H9 (cell line): ENCODE results near the gene MIPOL1. TPM values are rescaled to one million over a fixed set of nuclear protein-coding genes. Genes with fewer than 3 reads are reported as not detected.

Experiments used
- DNase-seq: peaks from one replicate; pipeline ENCODE4 v3.0.0-alpha.2; 2017
- H2AFZ ChIP-seq: one replicate; pipeline ENCODE4 v1.6.1; 2013; ENCODE audit warnings: mild to moderate bottlenecking, low read length, control low read depth, moderate library complexity
- H2AK5ac ChIP-seq: 2 replicates; pipeline ENCODE4 v1.6.1; 2013; ENCODE audit warnings: low read length, control low read depth, mixed read lengths; ENCODE audit not compliant: insufficient read length
- H2BK120ac ChIP-seq: one replicate; pipeline ENCODE4 v1.6.1; 2013; ENCODE audit warnings: low read depth, mild to moderate bottlenecking, low read length, control low read depth, inconsistent platforms; ENCODE audit not compliant: poor library complexity, severe bottlenecking
- H2BK12ac ChIP-seq: 2 replicates; pipeline ENCODE4 v1.6.1; 2013; ENCODE audit warnings: low read length, control low read depth, mixed read lengths, low read depth; ENCODE audit not compliant: insufficient read length
- H2BK15ac ChIP-seq: 2 replicates; pipeline ENCODE4 v1.6.1; 2013; ENCODE audit warnings: low read depth, low read length, control low read depth
- H2BK20ac ChIP-seq: one replicate; pipeline ENCODE4 v1.6.1; 2013; ENCODE audit warnings: low read depth, mild to moderate bottlenecking, low read length, control low read depth, inconsistent platforms; ENCODE audit not compliant: poor library complexity, severe bottlenecking
- H2BK5ac ChIP-seq: 2 replicates; pipeline ENCODE4 v1.6.1; 2013; ENCODE audit warnings: low read length, control low read depth, mixed read lengths; ENCODE audit not compliant: insufficient read length
- H3K14ac ChIP-seq: 2 replicates; pipeline ENCODE4 v1.6.1; 2013; ENCODE audit warnings: low read length, control low read depth; ENCODE audit not compliant: insufficient read depth
- H3K18ac ChIP-seq: 2 replicates; pipeline ENCODE4 v1.6.1; 2013; ENCODE audit warnings: low read depth, mild to moderate bottlenecking, mixed read lengths, low read length, control low read depth; ENCODE audit not compliant: insufficient read length
- H3K23ac ChIP-seq: 2 replicates; pipeline ENCODE4 v1.6.1; 2013; ENCODE audit warnings: low read length, control low read depth, mixed read lengths, low read depth; ENCODE audit not compliant: insufficient read length
- H3K23me2 ChIP-seq: 2 replicates; pipeline ENCODE4 v1.6.1; 2013; ENCODE audit warnings: low read depth, mild to moderate bottlenecking, mixed read lengths, low read length, control low read depth; ENCODE audit not compliant: insufficient read length, poor library complexity, severe bottlenecking
- H3K27ac ChIP-seq: 2 replicates; pipeline ENCODE4 v1.5.1; 2013; ENCODE audit warnings: low read length, control low read depth, mixed read lengths, low read depth; ENCODE audit not compliant: insufficient read length
- H3K27me3 ChIP-seq: 2 replicates; pipeline ENCODE4 v1.6.1; 2013; ENCODE audit warnings: low read length, control low read depth, inconsistent platforms; ENCODE audit not compliant: insufficient read depth
- H3K4ac ChIP-seq: 2 replicates; pipeline ENCODE4 v1.6.1; 2013; ENCODE audit warnings: low read depth, mild to moderate bottlenecking, control low read depth, inconsistent platforms, low read length, moderate library complexity
- H3K4me1 ChIP-seq: 2 replicates; pipeline ENCODE4 v1.6.1; 2013; ENCODE audit warnings: low read length, control low read depth, inconsistent platforms; ENCODE audit not compliant: insufficient read depth
- H3K4me2 ChIP-seq: 2 replicates; pipeline ENCODE4 v1.6.1; 2013; ENCODE audit warnings: low read length, control low read depth, mixed read lengths; ENCODE audit not compliant: insufficient read length, insufficient read depth
- H3K56ac ChIP-seq: 2 replicates; pipeline ENCODE4 v1.6.1; 2013; ENCODE audit warnings: low read depth, mild to moderate bottlenecking, mixed read lengths, low read length, control low read depth; ENCODE audit not compliant: insufficient read length
- H3K79me1 ChIP-seq: 2 replicates; pipeline ENCODE4 v1.6.1; 2013; ENCODE audit warnings: low read depth, mild to moderate bottlenecking, moderate library complexity, low read length, control low read depth, inconsistent platforms; ENCODE audit not compliant: insufficient read depth, poor library complexity, severe bottlenecking
- H3K79me2 ChIP-seq: 2 replicates; pipeline ENCODE4 v1.6.1; 2013; ENCODE audit warnings: low read length, control low read depth, inconsistent platforms; ENCODE audit not compliant: insufficient read depth
- H3K9ac ChIP-seq: 2 replicates; pipeline ENCODE4 v1.6.1; 2013; ENCODE audit warnings: low read length, control low read depth, mixed read lengths; ENCODE audit not compliant: insufficient read length; ENCODE audit errors: extremely low read depth
- H3K9me3 ChIP-seq: one replicate; pipeline ENCODE4 v1.6.1; 2013; ENCODE audit warnings: low read depth, low read length, inconsistent platforms; ENCODE audit not compliant: control insufficient read depth
- H3T11ph ChIP-seq: one replicate; pipeline ENCODE4 v1.6.1; 2013; ENCODE audit warnings: mild to moderate bottlenecking, low read length, control low read depth, inconsistent platforms
- H4K20me1 ChIP-seq: one replicate; pipeline ENCODE4 v1.6.1; 2013; ENCODE audit not compliant: control insufficient read depth, insufficient read length, insufficient read depth
- H4K5ac ChIP-seq: 2 replicates; pipeline ENCODE4 v1.6.1; 2013; ENCODE audit warnings: low read depth, mild to moderate bottlenecking, mixed read lengths, low read length, control low read depth; ENCODE audit not compliant: insufficient read length
- H4K8ac ChIP-seq: replicated peaks from 2 replicates; pipeline ENCODE4 v1.6.1; 2013; ENCODE audit warnings: low read length, control low read depth, mixed read lengths, low read depth; ENCODE audit not compliant: insufficient read length
- H4K91ac ChIP-seq: 2 replicates; pipeline ENCODE4 v1.6.1; 2013; ENCODE audit warnings: low read depth, mild to moderate bottlenecking, moderate library complexity, mixed read lengths, low read length, control low read depth; ENCODE audit not compliant: insufficient read length
- H3K27ac Mint-ChIP-seq, 3 experiments: 2 replicates in 2 of 3; 3 replicates in 1 of 3; pipeline ENCODE4 v1.8.0; 2020 to 2021; ENCODE audit warnings: mixed read lengths in 3 of 3, mild to moderate bottlenecking in 1 of 3, moderate library complexity in 1 of 3
- H3K27me3 Mint-ChIP-seq: 2 replicates; pipeline ENCODE4 v1.8.0; 2021; ENCODE audit warnings: low read depth, mild to moderate bottlenecking, moderate library complexity, mixed read lengths
- H3K36me3 Mint-ChIP-seq, 3 experiments: 2 replicates in 2 of 3; 3 replicates in 1 of 3; pipeline ENCODE4 v1.8.0; 2020 to 2021; ENCODE audit warnings: low read depth in 3 of 3, mixed read lengths in 3 of 3; ENCODE audit not compliant: insufficient read depth in 1 of 3
- H3K4me1 Mint-ChIP-seq, 2 experiments: 2 replicates each; pipeline ENCODE4 v1.8.0; 2020; ENCODE audit warnings: mixed read lengths in 2 of 2
- H3K4me3 Mint-ChIP-seq, 2 experiments: 2 replicates in 1 of 2; 3 replicates in 1 of 2; pipeline ENCODE4 v1.8.0; 2020 to 2021; ENCODE audit warnings: mild to moderate bottlenecking in 2 of 2, mixed read lengths in 2 of 2, moderate library complexity in 1 of 2
- H3K9me3 Mint-ChIP-seq, 2 experiments: 2 replicates in 1 of 2; 3 replicates in 1 of 2; pipeline ENCODE4 v1.8.0; 2020; ENCODE audit warnings: mild to moderate bottlenecking in 2 of 2, mixed read lengths in 2 of 2, moderate library complexity in 1 of 2
- total RNA-seq: library from RNA; stranded (reverse); gene quantifications from 2 replicates; pipeline ENCODE4 v1.2.1, GENCODE V29; 2021
- TF ChIP-seq, protein P1 (sequence below): fragments of 200-600 bp; sonication (generic); conservative IDR thresholded peaks from 3 replicates; pipeline ENCODE4 v1.8.0; 2021; ENCODE audit warnings: antibody characterized with exemption, mild to moderate bottlenecking

MIPOL1 gene
- total RNA-seq, 1 experiment from 2014 or later = 15.6 TPM

DNA sequence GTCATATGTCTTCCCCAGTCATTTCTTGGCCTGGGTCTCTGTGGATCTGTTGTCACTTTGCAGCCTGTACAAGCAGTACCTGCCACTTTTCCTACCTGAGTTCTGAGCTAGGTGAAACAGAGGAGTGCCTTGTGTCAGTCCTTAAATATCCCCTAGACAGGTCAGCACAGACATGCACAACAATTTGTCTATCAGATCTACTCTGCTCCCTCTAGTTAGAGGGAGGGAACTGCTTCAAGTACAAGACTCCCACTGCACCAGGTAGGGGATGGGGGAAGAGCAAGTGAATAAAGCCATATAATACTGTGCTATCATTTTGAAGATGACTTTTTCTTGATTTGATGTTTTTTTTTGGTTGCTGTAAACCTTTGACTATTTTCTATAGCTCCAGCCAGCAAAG lies 39.4 kb downstream of the MIPOL1 start:
- no peaks in the 10 kb centered on the region for H3K23me2 ChIP-seq
- H4K91ac ChIP-seq = no peak overlapping the region
- Mint-ChIP-seq H3K4me1 (peaks cover 7% of the 10 kb centered on the region in 2 experiments), H3K36me3 (no peaks in the 10 kb centered on the region), H3K27ac (no peak overlapping the region), H3K4me3 (no peak overlapping the region), H3K9me3 (no peaks in the 10 kb centered on the region), H3K27me3 (no peaks in the 10 kb centered on the region)
- no peak overlapping the region for H4K8ac ChIP-seq
- H3K27me3 ChIP-seq = no peaks in the 10 kb centered on the region; the same call in 1 of the 2 replicates
- no peaks in the 10 kb centered on the region for H3K9me3 ChIP-seq
- no peak overlapping the region for H3K27ac ChIP-seq
- H2AFZ ChIP-seq = no peak overlapping the region
- no peak overlapping the region for H3K56ac ChIP-seq
- H2BK120ac ChIP-seq = no peak overlapping the region
- H3K4ac ChIP-seq = no peak overlapping the region
- no peak overlapping the region for H3K4me2 ChIP-seq
- H2BK15ac ChIP-seq = no peak overlapping the region
- H3K79me1 ChIP-seq = peaks cover 4% of the 10 kb centered on the region
- H2BK12ac ChIP-seq = no peak overlapping the region
- no peak overlapping the region for H2BK20ac ChIP-seq
- H3K4me1 ChIP-seq = peaks cover 6% of the 10 kb centered on the region; the same call in 1 of the 2 replicates
- H2AK5ac ChIP-seq = no peak overlapping the region
- no peak overlapping the region for H2BK5ac ChIP-seq
- H4K5ac ChIP-seq = no peak overlapping the region
- no peaks in the 10 kb centered on the region for H4K20me1 ChIP-seq
- H3T11ph ChIP-seq = no peak overlapping the region
- no peak overlapping the region for H3K23ac ChIP-seq
- no peak overlapping the region for H3K14ac ChIP-seq
- DNase-seq = no peak
- TF ChIP-seq, protein P1, sequence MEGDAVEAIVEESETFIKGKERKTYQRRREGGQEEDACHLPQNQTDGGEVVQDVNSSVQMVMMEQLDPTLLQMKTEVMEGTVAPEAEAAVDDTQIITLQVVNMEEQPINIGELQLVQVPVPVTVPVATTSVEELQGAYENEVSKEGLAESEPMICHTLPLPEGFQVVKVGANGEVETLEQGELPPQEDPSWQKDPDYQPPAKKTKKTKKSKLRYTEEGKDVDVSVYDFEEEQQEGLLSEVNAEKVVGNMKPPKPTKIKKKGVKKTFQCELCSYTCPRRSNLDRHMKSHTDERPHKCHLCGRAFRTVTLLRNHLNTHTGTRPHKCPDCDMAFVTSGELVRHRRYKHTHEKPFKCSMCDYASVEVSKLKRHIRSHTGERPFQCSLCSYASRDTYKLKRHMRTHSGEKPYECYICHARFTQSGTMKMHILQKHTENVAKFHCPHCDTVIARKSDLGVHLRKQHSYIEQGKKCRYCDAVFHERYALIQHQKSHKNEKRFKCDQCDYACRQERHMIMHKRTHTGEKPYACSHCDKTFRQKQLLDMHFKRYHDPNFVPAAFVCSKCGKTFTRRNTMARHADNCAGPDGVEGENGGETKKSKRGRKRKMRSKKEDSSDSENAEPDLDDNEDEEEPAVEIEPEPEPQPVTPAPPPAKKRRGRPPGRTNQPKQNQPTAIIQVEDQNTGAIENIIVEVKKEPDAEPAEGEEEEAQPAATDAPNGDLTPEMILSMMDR = no peak
- no peak overlapping the region for H3K9ac ChIP-seq
- H3K79me2 ChIP-seq = no peaks in the 10 kb centered on the region
- no peak overlapping the region for H3K18ac ChIP-seq
